ENCODE data around the gene WNT10A.

The WNT10A gene

GRCh38 chr2:218858138-218858445 is 22.6 kb upstream of the WNT10A start:
- DNase-seq: no peak

DNA sequence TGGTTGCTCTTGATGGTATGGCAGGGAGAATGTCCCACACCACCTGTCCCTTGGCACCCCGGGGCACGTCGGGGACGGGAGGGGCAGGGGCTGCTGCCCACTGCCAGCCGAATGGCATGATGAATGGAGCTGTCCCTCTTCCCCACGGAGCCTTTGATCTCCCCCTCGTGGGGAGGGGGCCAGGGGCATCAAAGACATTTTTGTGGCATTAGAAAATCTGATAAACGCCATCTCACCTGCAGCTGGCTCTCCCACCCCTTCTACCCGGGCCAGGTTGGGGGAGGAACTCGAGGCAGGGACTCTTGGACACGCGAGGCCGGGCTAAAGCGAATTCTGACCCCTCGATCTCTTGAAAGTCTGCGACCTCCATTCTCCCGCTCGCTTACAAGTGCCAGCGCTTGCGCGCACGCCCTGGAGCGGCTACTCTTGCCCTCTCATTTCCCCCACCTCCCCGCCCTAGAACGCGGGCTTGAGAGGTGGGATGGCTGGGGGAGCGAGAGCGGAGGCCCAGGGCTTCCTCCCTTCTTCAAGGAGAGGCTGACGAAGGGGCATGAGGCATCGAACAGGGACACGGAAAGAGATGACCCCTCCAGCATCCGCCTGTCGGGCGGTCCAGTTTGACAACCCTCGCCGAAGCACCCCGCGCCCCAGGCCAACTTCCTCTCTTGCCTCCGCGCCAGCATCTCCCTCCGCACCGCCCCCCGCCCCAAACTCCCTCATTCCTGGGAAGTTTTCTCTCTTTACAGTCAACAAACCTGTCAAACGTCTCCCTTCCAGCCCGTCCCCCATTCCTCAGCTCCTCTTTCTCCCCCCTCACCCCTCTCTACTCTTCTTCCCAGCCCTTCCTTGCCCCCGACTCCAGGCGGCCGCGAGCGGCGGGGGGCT is 21.7 kb upstream of the WNT10A start:
- no peak for DNase-seq

DNA sequence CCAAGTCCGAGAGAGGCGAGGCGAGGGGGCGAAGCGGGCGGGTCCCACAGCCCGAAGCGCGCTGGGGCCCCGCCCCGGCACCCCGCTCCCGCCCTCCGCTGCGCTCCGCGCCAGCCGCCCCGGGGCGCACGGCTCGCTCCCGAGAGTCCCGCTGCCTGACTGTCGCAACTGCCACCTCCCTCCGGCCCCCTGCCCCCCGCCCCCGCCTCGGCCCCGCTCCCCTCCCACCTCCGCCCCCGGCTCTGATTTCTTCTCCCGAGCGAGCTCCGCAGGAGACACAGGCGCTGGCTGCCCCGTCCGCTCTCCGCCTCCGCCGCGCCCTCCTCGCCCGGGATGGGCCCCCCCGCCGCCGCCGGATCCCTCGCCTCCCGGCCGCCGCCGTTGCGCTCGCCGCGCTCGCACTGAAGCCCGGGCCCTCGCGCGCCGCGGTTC is 21.1 kb upstream of the WNT10A start, which contains the start of gene WNT6:
WNT6 (plus strand) TSS at position 250 of the 432 bp plus-strand sequence. CDS start 233 bp downstream, outside the sequence.
- no peak for DNase-seq

- peak in 1 of 2 experiments; percentile 8 for DNase-seq
Observed at GRCh38 chr2:218859988-218860831, 20.4 kb upstream of the WNT10A start.

DNA sequence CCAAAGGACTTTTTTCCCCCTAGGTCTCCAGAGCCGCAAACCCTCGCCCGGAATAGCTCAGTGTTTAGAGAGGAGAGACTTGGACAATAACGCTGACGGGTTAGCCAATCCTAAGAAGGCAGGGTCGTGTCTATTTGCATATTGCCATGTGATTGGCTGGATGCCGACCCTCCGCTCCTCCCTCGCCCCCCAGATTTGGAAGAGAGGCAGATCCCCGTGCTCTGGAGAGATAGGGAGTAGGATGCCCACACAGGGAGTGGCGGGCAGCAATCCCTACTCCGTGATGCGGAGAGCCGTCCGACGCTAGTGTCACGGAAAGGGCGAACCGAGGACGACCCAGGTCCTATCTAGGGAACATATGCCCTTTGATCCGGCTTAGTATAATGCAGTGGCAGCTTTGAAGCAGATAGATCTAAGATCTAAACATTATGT is 19.7 kb upstream of the WNT10A start:
- peak; percentile 85 to 91 for DNase-seq

DNA sequence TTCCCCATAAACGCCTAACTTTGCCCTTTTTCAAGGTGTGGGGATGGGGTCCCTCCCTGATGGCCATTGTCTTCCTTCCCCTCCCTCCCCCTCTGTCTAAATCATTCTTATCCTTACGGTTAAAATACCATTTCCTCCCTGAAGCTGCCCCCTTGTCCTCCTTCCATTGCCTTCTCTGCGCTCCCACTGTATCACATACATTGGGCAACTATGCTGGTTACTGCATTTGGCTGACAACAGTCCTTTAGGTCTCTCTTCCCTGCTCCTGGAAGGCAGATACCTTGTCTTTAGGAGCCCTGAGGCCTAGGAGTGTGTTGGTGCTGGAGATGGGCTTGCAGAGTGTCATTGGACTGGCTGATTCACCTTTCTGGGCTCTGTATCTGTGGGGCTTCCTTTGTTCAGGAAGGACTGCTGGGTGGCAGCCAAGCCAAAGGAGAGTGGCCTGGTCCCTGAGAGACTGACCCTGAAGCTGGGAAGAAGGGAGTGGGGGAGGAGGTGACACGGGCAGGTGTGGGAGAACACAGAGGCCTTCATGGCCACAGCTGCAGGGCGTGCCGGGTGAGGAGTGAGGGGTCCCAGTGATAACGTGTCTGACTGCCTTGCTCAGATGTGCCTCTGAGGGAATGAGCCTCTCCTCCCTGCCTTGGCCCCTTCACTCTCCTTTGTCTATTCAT is 18.9 kb upstream of the WNT10A start:
- no peak for DNase-seq

GRCh38 chr2:218863021-218863520 is 17.6 kb upstream of the WNT10A start:
- no peak for DNase-seq

DNA sequence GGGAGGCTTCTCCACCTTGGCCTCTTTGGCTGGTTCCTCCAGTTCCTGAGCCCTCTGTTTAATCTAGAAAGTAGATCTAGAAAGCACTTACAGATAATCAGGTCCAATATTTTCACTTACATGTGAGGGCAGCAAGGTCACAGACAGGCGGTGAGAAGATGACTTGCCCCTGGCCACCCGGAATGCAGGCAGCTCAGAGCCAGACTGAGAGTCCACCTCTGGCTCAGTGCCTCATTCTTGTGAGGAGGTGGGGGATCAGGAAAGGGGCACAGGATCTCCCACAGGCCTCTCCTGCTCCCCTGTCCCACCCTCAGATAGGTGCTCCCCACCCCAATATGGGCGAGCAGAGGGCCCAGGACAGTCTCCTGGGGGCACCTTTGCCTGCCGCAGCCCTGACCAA is 15.3 kb upstream of the WNT10A start:
- DNase-seq: no peak

- no peak for DNase-seq
Observed at GRCh38 chr2:218865999-218866398, 14.7 kb upstream of the WNT10A start.

GRCh38 chr2:218867900-218868299 is 12.8 kb upstream of the WNT10A start:
- no peak for DNase-seq

DNA sequence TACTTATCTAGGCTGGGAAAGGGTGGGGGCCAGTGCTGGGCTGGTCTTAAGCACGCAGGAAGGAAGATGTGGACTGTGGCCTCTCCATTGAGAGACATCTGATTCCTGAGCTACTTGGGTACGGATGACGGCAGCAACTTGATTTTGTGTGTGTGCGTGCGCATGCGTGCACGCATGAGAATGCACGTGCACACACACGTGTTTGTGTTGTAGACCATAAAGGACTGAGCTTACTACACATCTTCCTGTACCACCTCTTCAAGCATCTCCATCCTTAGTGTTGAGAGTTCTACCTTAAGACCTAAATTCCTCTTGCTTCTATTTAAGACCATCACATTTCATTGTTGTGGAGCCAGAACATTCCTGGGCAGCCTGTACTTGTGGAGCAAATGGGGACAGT is 11.6 kb upstream of the WNT10A start:
- DNase-seq: no peak

DNA sequence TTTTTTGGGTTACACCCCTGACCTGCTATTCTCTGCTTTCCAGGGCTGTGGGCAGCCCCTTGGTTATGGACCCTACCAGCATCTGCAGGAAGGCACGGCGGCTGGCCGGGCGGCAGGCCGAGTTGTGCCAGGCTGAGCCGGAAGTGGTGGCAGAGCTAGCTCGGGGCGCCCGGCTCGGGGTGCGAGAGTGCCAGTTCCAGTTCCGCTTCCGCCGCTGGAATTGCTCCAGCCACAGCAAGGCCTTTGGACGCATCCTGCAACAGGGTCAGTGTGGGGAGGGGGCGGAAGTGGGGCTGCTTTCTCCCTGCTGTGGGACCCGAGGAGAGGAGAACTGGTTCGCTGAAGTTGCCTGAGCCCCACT is 9.7 kb upstream of the WNT10A start:
- DNase-seq: no peak

DNA sequence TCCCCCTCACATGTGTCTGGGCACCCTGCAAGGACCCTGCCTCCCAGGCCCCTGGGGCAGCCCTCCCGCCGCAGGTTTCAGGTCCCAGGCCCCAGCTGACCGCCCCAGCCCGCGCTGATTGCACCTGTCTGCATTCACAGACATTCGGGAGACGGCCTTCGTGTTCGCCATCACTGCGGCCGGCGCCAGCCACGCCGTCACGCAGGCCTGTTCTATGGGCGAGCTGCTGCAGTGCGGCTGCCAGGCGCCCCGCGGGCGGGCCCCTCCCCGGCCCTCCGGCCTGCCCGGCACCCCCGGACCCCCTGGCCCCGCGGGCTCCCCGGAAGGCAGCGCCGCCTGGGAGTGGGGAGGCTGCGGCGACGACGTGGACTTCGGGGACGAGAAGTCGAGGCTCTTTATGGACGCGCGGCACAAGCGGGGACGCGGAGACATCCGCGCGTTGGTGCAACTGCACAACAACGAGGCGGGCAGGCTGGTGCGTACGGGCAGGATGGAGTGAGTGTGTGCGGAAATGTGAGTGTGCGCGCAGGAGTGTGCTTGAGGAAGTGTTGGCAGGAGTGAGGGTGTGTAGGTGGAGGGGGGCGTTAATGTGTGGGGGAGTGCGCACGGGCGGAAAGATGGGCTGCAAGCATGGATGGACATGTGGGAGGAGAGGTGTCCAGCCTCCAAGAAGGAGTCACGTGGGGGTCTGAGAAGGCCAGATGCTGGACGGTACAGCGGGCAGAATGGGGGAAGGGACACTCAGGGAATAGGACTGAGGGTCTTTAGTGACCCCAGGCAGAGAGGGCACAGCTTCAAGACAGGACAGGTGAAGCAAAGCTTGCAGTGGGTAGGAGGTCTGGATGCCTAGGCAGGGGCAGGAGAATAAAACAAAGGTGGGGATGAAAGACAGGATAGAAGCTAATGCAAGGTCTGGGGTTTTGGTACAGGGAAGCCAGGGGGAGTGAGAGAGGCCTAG is 9.0 kb upstream of the WNT10A start:
- DNase-seq: no peak

- no peak for DNase-seq
Observed at GRCh38 chr2:218872645-218873358, 7.8 kb upstream of the WNT10A start.

GRCh38 chr2:218873359-218874194 is 7.1 kb upstream of the WNT10A start:
- DNase-seq: no peak

DNA sequence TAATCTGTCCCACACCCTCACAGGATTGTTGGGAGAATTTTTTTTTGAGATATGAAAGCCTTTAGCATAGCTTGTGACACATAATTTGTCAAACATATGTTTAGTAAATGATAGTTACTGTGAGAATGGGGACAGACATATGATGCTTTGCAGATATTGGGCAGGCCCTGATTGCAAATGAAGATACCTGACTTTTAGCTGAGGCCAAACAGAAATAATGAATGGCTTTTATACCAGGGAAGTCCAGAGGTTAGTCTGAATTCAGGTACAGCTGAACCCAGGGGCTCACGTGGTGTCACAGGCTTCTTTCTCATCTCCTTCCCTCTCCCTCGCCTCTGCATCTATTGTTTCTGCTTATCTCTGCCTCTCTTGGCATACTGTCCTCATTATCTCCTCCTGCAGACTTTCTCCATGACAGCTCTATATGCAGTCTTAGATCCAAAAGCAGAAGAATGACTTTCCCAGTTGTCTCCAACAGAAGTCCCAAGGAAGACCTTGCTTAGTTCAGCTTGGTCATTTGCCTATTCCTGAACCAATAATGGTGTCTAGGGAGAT is 4.9 kb upstream of the WNT10A start:
- DNase-seq: no peak

- DNase-seq: peak; percentile 52 to 85
Observed at GRCh38 chr2:218876562-218877219, 4.0 kb upstream of the WNT10A start.

GRCh38 chr2:218877331-218877730 is 3.3 kb upstream of the WNT10A start:
- no peak for DNase-seq

GRCh38 chr2:218877891-218878290 is 2.8 kb upstream of the WNT10A start:
- DNase-seq: no peak
